ENCODE data around the gene ZNF543. TPM values are rescaled to one million over a fixed set of nuclear protein-coding genes. Genes with fewer than 3 reads are reported as not detected.
A peak's percentile ranks its signal among the peaks of the same experiment; 100 is the strongest.

The ZNF543 gene
- total RNA-seq, 2 donors from 2014 or later = 8.4 to 9.0 TPM

GRCh38 chr19:57293719-57294118 lies 26.6 kb upstream of the ZNF543 start:
- Mint-ChIP-seq H3K36me3 (ENCODE audit: insufficient read depth in 2 of 2) (peaks cover 68 to 90% of the 10 kb centered on the region in 2 donors), H3K4me1 (ENCODE audit: low read depth) (peaks cover 14% of the 10 kb centered on the region), H3K27ac (no peak overlapping the region), H3K4me3 (no peak overlapping the region), H3K9me3 (peaks cover 29 to 30% of the 10 kb centered on the region in 2 donors), H3K27me3 (ENCODE audit: low read depth) (no peaks in the 10 kb centered on the region)
- DNase-seq (no peak), ATAC-seq (replicated peaks in 1 of 2) (no peak)

GRCh38 chr19:57302020-57302465 lies 18.2 kb upstream of the ZNF543 start:
- no peak for ATAC-seq (replicated peaks in 1 of 2)
- no peak for DNase-seq
- no peaks in the 10 kb centered on the region for H3K27me3 Mint-ChIP-seq (ENCODE audit: low read depth)
- H3K4me1 Mint-ChIP-seq (ENCODE audit: low read depth) = peaks cover 13% of the 10 kb centered on the region
- H3K27ac Mint-ChIP-seq = no peak overlapping the region
- peaks cover 11 to 12% of the 10 kb centered on the region in 2 donors for H3K9me3 Mint-ChIP-seq
- peaks cover 29 to 57% of the 10 kb centered on the region in 2 donors for H3K36me3 Mint-ChIP-seq (ENCODE audit: insufficient read depth in 2 of 2)
- H3K4me3 Mint-ChIP-seq = no peak overlapping the region

GRCh38 chr19:57302727-57303401 lies 17.4 kb upstream of the ZNF543 start:
- no peak overlapping the region for H3K27ac Mint-ChIP-seq
- H3K4me1 Mint-ChIP-seq (ENCODE audit: low read depth) = peaks cover 7% of the 10 kb centered on the region

GRCh38 chr19:57305056-57305455 lies 15.2 kb upstream of the ZNF543 start:
- no peak for ATAC-seq (replicated peaks in 1 of 2)
- Mint-ChIP-seq H3K36me3 (ENCODE audit: insufficient read depth in 2 of 2) (peaks cover 23 to 46% of the 10 kb centered on the region in 2 donors), H3K27ac (no peak overlapping the region), H3K27me3 (ENCODE audit: low read depth) (no peaks in the 10 kb centered on the region), H3K4me3 (no peak overlapping the region), H3K9me3 (peaks cover 8 to 14% of the 10 kb centered on the region in 2 donors), H3K4me1 (ENCODE audit: low read depth) (peaks cover 4% of the 10 kb centered on the region)
- DNase-seq = no peak

More at GRCh38 chr19:57302727-57303401, 17.4 kb upstream of the ZNF543 start:
- Mint-ChIP-seq H3K27me3 (ENCODE audit: low read depth) (no peaks in the 10 kb centered on the region), H3K36me3 (ENCODE audit: insufficient read depth in 2 of 2) (peaks cover 23 to 50% of the 10 kb centered on the region in 2 donors), H3K4me3 (no peak overlapping the region), H3K9me3 (peaks cover 7 to 8% of the 10 kb centered on the region in 2 donors)
- ATAC-seq (replicated peaks in 1 of 2) (no peak), DNase-seq (no peak)

GRCh38 chr19:57308514-57308913 lies 11.8 kb upstream of the ZNF543 start:
- ATAC-seq (replicated peaks in 1 of 2) = no peak
- Mint-ChIP-seq H3K4me1 (ENCODE audit: low read depth) (no peaks in the 10 kb centered on the region), H3K27ac (no peak overlapping the region)

GRCh38 chr19:57310792-57311191 lies 9.5 kb upstream of the ZNF543 start:
- H3K27me3 Mint-ChIP-seq (ENCODE audit: low read depth) = peaks cover 16% of the 10 kb centered on the region
- DNase-seq (no peak), ATAC-seq (replicated peaks in 1 of 2) (peak; percentile 10 to 23)
- H3K27ac Mint-ChIP-seq = peak overlapping the region; percentile 59
- H3K36me3 Mint-ChIP-seq (ENCODE audit: insufficient read depth in 2 of 2) = peaks cover 14 to 23% of the 10 kb centered on the region in 2 donors
- H3K4me3 Mint-ChIP-seq = no peak overlapping the region
- H3K9me3 Mint-ChIP-seq = peaks cover 8 to 20% of the 10 kb centered on the region in 2 donors
- H3K4me1 Mint-ChIP-seq (ENCODE audit: low read depth) = no peaks in the 10 kb centered on the region

More at GRCh38 chr19:57308514-57308913, 11.8 kb upstream of the ZNF543 start:
- Mint-ChIP-seq H3K4me3 (no peak overlapping the region), H3K9me3 (peaks cover 8 to 12% of the 10 kb centered on the region in 2 donors), H3K27me3 (ENCODE audit: low read depth) (no peaks in the 10 kb centered on the region), H3K36me3 (ENCODE audit: insufficient read depth in 2 of 2) (peaks cover 11 to 26% of the 10 kb centered on the region in 2 donors)
- DNase-seq = no peak

- no peak for ATAC-seq (replicated peaks in 1 of 2)
- H3K4me3 Mint-ChIP-seq = no peak overlapping the region
Measured at GRCh38 chr19:57314146-57314545, 6.1 kb upstream of the ZNF543 start.

GRCh38 chr19:57317503-57317902 lies 2.8 kb upstream of the ZNF543 start:
- ATAC-seq (replicated peaks in 1 of 2) = no peak
- Mint-ChIP-seq H3K27me3 (ENCODE audit: low read depth) (peaks cover 31% of the 10 kb centered on the region), H3K27ac (no peak overlapping the region), H3K4me1 (ENCODE audit: low read depth) (peaks cover 24% of the 10 kb centered on the region), H3K4me3 (no peak overlapping the region), H3K9me3 (peaks cover 4 to 17% of the 10 kb centered on the region in 2 donors), H3K36me3 (ENCODE audit: insufficient read depth in 2 of 2) (peaks cover 23 to 30% of the 10 kb centered on the region in 2 donors)
- no peak for DNase-seq

More at GRCh38 chr19:57314146-57314545, 6.1 kb upstream of the ZNF543 start:
- no peak for DNase-seq
- no peaks in the 10 kb centered on the region for H3K4me1 Mint-ChIP-seq (ENCODE audit: low read depth)
- H3K36me3 Mint-ChIP-seq (ENCODE audit: insufficient read depth in 2 of 2) = peaks cover 16 to 25% of the 10 kb centered on the region in 2 donors
- H3K9me3 Mint-ChIP-seq = peaks cover 6 to 19% of the 10 kb centered on the region in 2 donors
- no peak overlapping the region for H3K27ac Mint-ChIP-seq
- H3K27me3 Mint-ChIP-seq (ENCODE audit: low read depth) = peaks cover 31% of the 10 kb centered on the region

GRCh38 chr19:57319869-57320179 lies 448 bp upstream of the ZNF543 start:
- peaks cover 5 to 19% of the 10 kb centered on the region in 2 donors for H3K9me3 Mint-ChIP-seq
- peaks cover 36 to 51% of the 10 kb centered on the region in 2 donors for H3K36me3 Mint-ChIP-seq (ENCODE audit: insufficient read depth in 2 of 2)
- DNase-seq (no peak), ATAC-seq (replicated peaks in 1 of 2) (peak in 1 of 2 donors; percentile 1)
- H3K4me3 Mint-ChIP-seq = peak overlapping the region; percentile 82 to 92
- H3K27me3 Mint-ChIP-seq (ENCODE audit: low read depth) = peaks cover 23% of the 10 kb centered on the region
- peaks cover 28% of the 10 kb centered on the region for H3K4me1 Mint-ChIP-seq (ENCODE audit: low read depth)
- peak overlapping the region; percentile 97 for H3K27ac Mint-ChIP-seq

- Mint-ChIP-seq H3K9me3 (peaks cover 6 to 13% of the 10 kb centered on the region in 2 donors), H3K4me3 (peak overlapping the region; percentile 82 to 92), H3K36me3 (ENCODE audit: insufficient read depth in 2 of 2) (peaks cover 42 to 53% of the 10 kb centered on the region in 2 donors), H3K27ac (peak overlapping the region; percentile 97), H3K4me1 (ENCODE audit: low read depth) (peaks cover 28% of the 10 kb centered on the region), H3K27me3 (ENCODE audit: low read depth) (peaks cover 12% of the 10 kb centered on the region)
- ATAC-seq (replicated peaks in 1 of 2) (no peak), DNase-seq (no peak)
Measured at GRCh38 chr19:57321116-57321515, 844 bp downstream of the ZNF543 start.

- Mint-ChIP-seq H3K27ac (no peak overlapping the region), H3K36me3 (ENCODE audit: insufficient read depth in 2 of 2) (peaks cover 45 to 55% of the 10 kb centered on the region in 2 donors), H3K27me3 (ENCODE audit: low read depth) (peaks cover 5% of the 10 kb centered on the region), H3K9me3 (peaks cover 5 to 12% of the 10 kb centered on the region in 2 donors), H3K4me3 (peak overlapping the region; percentile 82 to 92), H3K4me1 (ENCODE audit: low read depth) (peaks cover 28% of the 10 kb centered on the region)
- DNase-seq (no peak), ATAC-seq (replicated peaks in 1 of 2) (no peak)
Measured at GRCh38 chr19:57321751-57322150, 1.5 kb downstream of the ZNF543 start.

- no peak for ATAC-seq (replicated peaks in 1 of 2)
- Mint-ChIP-seq H3K9me3 (peaks cover 5 to 21% of the 10 kb centered on the region in 2 donors), H3K4me1 (ENCODE audit: low read depth) (peaks cover 22% of the 10 kb centered on the region), H3K4me3 (no peak overlapping the region), H3K36me3 (ENCODE audit: insufficient read depth in 2 of 2) (peaks cover 63 to 80% of the 10 kb centered on the region in 2 donors), H3K27me3 (ENCODE audit: low read depth) (no peaks in the 10 kb centered on the region), H3K27ac (no peak overlapping the region)
- DNase-seq = no peak
Measured at GRCh38 chr19:57324992-57325391, 4.7 kb downstream of the ZNF543 start.

- Mint-ChIP-seq H3K9me3 (peaks cover 3 to 14% of the 10 kb centered on the region in 2 donors), H3K27ac (no peak overlapping the region), H3K4me3 (no peak overlapping the region), H3K27me3 (ENCODE audit: low read depth) (no peaks in the 10 kb centered on the region), H3K36me3 (ENCODE audit: insufficient read depth in 2 of 2) (peaks cover 45 to 76% of the 10 kb centered on the region in 2 donors), H3K4me1 (ENCODE audit: low read depth) (no peaks in the 10 kb centered on the region)
- DNase-seq = no peak
- no peak for ATAC-seq (replicated peaks in 1 of 2)
Measured at GRCh38 chr19:57327993-57328392, 7.7 kb downstream of the ZNF543 start.

All from activated T-cell treated with anti-CD3 and anti-CD28 coated beads, Interleukin-2, amount 50 U/mL, for 72 hours (primary cell).